Measurements from ENCODE around the gene SGO2. TPM values are rescaled to one million over a fixed set of nuclear protein-coding genes. Genes with fewer than 3 reads are reported as not detected.
A peak's percentile ranks its signal among the peaks of the same experiment; 100 is the strongest.

SGO2 gene, protein sequence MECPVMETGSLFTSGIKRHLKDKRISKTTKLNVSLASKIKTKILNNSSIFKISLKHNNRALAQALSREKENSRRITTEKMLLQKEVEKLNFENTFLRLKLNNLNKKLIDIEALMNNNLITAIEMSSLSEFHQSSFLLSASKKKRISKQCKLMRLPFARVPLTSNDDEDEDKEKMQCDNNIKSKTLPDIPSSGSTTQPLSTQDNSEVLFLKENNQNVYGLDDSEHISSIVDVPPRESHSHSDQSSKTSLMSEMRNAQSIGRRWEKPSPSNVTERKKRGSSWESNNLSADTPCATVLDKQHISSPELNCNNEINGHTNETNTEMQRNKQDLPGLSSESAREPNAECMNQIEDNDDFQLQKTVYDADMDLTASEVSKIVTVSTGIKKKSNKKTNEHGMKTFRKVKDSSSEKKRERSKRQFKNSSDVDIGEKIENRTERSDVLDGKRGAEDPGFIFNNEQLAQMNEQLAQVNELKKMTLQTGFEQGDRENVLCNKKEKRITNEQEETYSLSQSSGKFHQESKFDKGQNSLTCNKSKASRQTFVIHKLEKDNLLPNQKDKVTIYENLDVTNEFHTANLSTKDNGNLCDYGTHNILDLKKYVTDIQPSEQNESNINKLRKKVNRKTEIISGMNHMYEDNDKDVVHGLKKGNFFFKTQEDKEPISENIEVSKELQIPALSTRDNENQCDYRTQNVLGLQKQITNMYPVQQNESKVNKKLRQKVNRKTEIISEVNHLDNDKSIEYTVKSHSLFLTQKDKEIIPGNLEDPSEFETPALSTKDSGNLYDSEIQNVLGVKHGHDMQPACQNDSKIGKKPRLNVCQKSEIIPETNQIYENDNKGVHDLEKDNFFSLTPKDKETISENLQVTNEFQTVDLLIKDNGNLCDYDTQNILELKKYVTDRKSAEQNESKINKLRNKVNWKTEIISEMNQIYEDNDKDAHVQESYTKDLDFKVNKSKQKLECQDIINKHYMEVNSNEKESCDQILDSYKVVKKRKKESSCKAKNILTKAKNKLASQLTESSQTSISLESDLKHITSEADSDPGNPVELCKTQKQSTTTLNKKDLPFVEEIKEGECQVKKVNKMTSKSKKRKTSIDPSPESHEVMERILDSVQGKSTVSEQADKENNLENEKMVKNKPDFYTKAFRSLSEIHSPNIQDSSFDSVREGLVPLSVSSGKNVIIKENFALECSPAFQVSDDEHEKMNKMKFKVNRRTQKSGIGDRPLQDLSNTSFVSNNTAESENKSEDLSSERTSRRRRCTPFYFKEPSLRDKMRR
- total RNA-seq, result 33.1 and 33.5 TPM in 2 replicates
- long read RNA-seq, transcript SGO2-202 (6 exons, 1,041 nt), result major isoform, 5 of 90 reads
- long read RNA-seq, partial matches to known transcripts, result 77 of 90 reads
- long read RNA-seq, other reads (novel, unspliced or antisense), result 8 of 90 reads

DNA sequence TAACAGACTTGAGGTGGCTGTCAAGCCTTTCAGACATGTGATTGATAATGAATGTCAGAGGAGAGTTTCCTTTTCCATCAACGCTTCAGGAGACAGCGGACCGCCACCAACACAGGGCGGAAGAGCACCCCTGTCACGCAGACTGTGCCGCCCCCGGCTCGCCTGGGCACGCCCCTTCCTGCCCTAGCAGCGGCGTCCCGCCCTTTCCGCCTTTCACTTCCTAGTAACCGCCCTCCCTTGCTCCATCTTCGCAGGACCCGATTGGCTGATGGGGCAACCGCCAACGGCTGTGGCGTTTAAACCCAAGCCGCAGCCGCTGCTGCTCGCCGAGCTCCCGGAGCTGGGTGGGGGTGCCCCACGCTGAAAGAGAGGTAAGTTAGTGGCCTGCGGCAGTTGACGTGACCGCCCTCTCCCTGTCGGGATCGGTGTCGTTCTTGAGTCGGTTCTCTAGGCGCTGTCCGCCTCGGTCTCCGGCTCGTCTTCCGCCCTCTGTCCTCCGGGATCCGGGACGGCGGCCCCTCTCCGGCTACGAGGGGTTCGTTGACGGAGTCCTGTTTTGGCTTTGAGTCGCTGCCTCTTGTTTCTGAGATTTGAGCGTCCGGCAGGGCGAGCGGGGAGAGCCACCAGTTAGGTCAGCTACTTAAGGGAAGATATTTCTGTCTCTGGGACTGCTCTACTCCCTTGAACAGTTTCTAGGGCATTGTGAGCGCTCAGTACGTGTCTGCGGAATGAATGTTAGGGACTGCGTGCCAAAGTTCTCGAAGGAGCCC lies at the start of gene SGO2:
Gene SGO2, plus strand, starts transcription at position 326 of the 770 bp plus-strand sequence. CDS start 6,769 bp downstream, outside the sequence.
- H3K4me1 Mint-ChIP-seq, result peaks cover 32% of the 10 kb centered on the region
- peak within 1 kb of the TSS; percentile 89 for H3K4me3 Mint-ChIP-seq
- peak; percentile 88 for DNase-seq (ENCODE audit: low read depth, low spot score)
- H3K9me3 Mint-ChIP-seq, result no peaks in the 10 kb centered on the region
- H3K27ac Mint-ChIP-seq (ENCODE audit: unreplicated experiment), result peak within 1 kb of the TSS; percentile 84
- TF ChIP-seq, protein P1, sequence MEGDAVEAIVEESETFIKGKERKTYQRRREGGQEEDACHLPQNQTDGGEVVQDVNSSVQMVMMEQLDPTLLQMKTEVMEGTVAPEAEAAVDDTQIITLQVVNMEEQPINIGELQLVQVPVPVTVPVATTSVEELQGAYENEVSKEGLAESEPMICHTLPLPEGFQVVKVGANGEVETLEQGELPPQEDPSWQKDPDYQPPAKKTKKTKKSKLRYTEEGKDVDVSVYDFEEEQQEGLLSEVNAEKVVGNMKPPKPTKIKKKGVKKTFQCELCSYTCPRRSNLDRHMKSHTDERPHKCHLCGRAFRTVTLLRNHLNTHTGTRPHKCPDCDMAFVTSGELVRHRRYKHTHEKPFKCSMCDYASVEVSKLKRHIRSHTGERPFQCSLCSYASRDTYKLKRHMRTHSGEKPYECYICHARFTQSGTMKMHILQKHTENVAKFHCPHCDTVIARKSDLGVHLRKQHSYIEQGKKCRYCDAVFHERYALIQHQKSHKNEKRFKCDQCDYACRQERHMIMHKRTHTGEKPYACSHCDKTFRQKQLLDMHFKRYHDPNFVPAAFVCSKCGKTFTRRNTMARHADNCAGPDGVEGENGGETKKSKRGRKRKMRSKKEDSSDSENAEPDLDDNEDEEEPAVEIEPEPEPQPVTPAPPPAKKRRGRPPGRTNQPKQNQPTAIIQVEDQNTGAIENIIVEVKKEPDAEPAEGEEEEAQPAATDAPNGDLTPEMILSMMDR (conservative IDR thresholded peaks at IDR 0.05), result no peak
- H3K36me3 Mint-ChIP-seq (ENCODE audit: low read depth), result no peaks in the 10 kb centered on the region
- peaks cover 16% of the 10 kb centered on the region for H3K27me3 Mint-ChIP-seq (ENCODE audit: low read depth)

DNA sequence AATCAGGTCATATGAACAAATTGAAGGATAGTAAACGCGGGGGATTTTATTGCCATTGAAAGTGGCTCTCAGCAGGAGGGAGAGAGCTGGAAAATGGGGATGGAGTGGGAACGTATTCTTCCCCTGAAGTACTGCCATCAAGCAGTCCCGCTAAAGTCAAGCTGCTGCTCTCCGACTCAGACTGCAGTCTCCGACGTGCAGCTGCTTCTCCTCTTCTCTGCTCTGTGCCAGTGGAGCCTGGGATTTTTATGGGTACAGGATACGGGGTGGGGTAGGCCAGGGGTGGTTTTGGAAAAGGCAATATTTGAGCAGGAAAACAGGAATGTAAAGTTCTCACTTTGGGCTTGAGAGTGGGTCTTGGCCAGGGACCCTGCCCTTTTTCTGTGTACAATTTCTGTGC lies 49.2 kb upstream of the SGO2 start:
- no peaks in the 10 kb centered on the region for H3K9me3 Mint-ChIP-seq
- peaks cover 28% of the 10 kb centered on the region for H3K4me1 Mint-ChIP-seq
- H3K27ac Mint-ChIP-seq (ENCODE audit: unreplicated experiment), result no peak overlapping the region
- no peak for DNase-seq (ENCODE audit: low read depth, low spot score)
- H3K4me3 Mint-ChIP-seq, result no peak overlapping the region
- H3K36me3 Mint-ChIP-seq (ENCODE audit: low read depth), result peaks cover 8% of the 10 kb centered on the region
- no peaks in the 10 kb centered on the region for H3K27me3 Mint-ChIP-seq (ENCODE audit: low read depth)
- TF ChIP-seq, protein P1 (conservative IDR thresholded peaks at IDR 0.05), result no peak

DNA sequence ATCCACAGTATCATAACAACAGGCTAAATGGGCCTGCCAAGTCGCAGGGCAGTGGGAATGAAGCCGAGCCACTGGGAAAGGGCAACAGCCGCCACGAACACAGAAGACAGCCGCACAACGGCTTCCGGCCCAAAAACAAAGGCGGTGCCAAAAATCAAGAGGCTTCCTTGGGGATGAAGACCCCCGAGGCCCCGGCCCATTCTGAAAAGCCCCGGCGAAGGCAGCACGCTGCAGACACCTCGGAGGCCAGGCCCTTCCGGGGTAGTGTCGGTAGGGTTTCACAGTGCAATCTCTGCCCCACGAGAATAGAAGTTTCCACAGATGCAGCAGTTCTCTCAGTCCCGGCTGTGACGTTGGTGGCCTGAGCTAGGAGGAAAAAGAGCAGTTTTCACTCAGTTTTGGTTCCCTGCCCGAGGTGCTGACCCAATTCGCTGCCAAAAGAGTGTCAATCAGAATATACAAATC lies 48.3 kb upstream of the SGO2 start:
- no peaks in the 10 kb centered on the region for H3K9me3 Mint-ChIP-seq
- peaks cover 8% of the 10 kb centered on the region for H3K36me3 Mint-ChIP-seq (ENCODE audit: low read depth)
- TF ChIP-seq, protein P1 (conservative IDR thresholded peaks at IDR 0.05), result no peak
- no peak for DNase-seq (ENCODE audit: low read depth, low spot score)
- no peak overlapping the region for H3K4me3 Mint-ChIP-seq
- H3K27me3 Mint-ChIP-seq (ENCODE audit: low read depth), result no peaks in the 10 kb centered on the region
- H3K4me1 Mint-ChIP-seq, result peaks cover 28% of the 10 kb centered on the region
- no peak overlapping the region for H3K27ac Mint-ChIP-seq (ENCODE audit: unreplicated experiment)

DNA sequence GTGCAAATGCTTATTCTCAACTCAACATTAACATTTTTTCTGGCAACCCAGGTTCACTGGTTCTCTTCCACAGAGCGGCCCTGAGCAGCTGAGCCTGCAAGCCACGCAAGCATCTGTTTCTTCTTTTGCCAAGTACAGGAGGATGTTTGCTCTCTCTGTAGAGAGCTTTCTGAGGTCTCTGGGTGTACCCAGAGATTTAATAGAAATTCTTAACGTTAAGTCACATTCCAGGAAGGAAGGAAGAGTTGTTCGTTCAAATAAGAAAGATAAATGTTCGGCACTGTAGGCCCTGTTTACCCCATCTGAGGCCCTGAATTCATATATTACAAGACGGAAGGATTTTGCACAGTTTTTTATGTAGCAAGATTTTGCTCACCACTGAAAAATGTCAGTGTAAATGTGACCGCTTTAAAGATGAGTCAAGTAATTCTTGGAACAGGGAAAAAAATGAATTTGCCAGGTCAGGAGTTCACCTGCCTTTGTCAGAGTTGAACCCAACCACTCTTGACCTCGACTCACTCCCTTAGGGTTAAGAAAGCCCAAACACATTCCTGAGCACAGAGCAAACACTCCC lies 46.2 kb upstream of the SGO2 start:
- no peaks in the 10 kb centered on the region for H3K27me3 Mint-ChIP-seq (ENCODE audit: low read depth)
- H3K9me3 Mint-ChIP-seq, result no peaks in the 10 kb centered on the region
- peaks cover 28% of the 10 kb centered on the region for H3K4me1 Mint-ChIP-seq
- H3K27ac Mint-ChIP-seq (ENCODE audit: unreplicated experiment), result no peak overlapping the region
- H3K4me3 Mint-ChIP-seq, result no peak overlapping the region
- DNase-seq (ENCODE audit: low read depth, low spot score), result no peak
- TF ChIP-seq, protein P1 (conservative IDR thresholded peaks at IDR 0.05), result no peak
- H3K36me3 Mint-ChIP-seq (ENCODE audit: low read depth), result peaks cover 8% of the 10 kb centered on the region

Measured in neural crest cell (in vitro differentiated cells).